Measurements from ENCODE around the gene FTSJ1.

The FTSJ1 gene

GRCh38 chrX:48467281-48467761 is 8.7 kb upstream of the FTSJ1 start:
- no peak for DNase-seq (ENCODE audit: low read depth)
- peak overlapping the region; percentile 37 for H3K4me3 ChIP-seq (ENCODE audit: control insufficient read depth, low read depth, low read length)
- no peak for TF ChIP-seq CTCF (conservative IDR thresholded peaks at IDR 0.05; ENCODE audit: control insufficient read depth, insufficient read depth, low read depth, low read length)

GRCh38 chrX:48468247-48468671 is 7.7 kb upstream of the FTSJ1 start:
- no peak for TF ChIP-seq CTCF (conservative IDR thresholded peaks at IDR 0.05; ENCODE audit: control insufficient read depth, insufficient read depth, low read depth, low read length)
- DNase-seq (ENCODE audit: low read depth) = no peak
- H3K4me3 ChIP-seq (ENCODE audit: control insufficient read depth, low read depth, low read length) = peak overlapping the region; percentile 37

- peak overlapping the region; percentile 37 for H3K4me3 ChIP-seq (ENCODE audit: control insufficient read depth, low read depth, low read length)
- TF ChIP-seq CTCF (conservative IDR thresholded peaks at IDR 0.05; ENCODE audit: control insufficient read depth, insufficient read depth, low read depth, low read length) = no peak
- DNase-seq (ENCODE audit: low read depth) = no peak
Measured at GRCh38 chrX:48468693-48469691, 7.0 kb upstream of the FTSJ1 start.

- no peak for TF ChIP-seq CTCF (conservative IDR thresholded peaks at IDR 0.05; ENCODE audit: control insufficient read depth, insufficient read depth, low read depth, low read length)
- no peak within 1 kb of the TSS for H3K4me3 ChIP-seq (ENCODE audit: control insufficient read depth, low read depth, low read length)
- no peak for DNase-seq (ENCODE audit: low read depth)
Measured at GRCh38 chrX:48470110-48470832, 5.7 kb upstream of the FTSJ1 start, which contains the start of gene SLC38A5. TSS of gene SLC38A5 (minus strand) at chrX:48470260. CDS start at chrX:48467924, 2,336 bp downstream.

GRCh38 chrX:48470833-48471118 is 5.2 kb upstream of the FTSJ1 start:
- DNase-seq (ENCODE audit: low read depth) = no peak
- no peak for TF ChIP-seq CTCF (conservative IDR thresholded peaks at IDR 0.05; ENCODE audit: control insufficient read depth, insufficient read depth, low read depth, low read length)

GRCh38 chrX:48471504-48471903 is 4.5 kb upstream of the FTSJ1 start:
- no peak overlapping the region for H3K4me3 ChIP-seq (ENCODE audit: control insufficient read depth, low read depth, low read length)
- DNase-seq (ENCODE audit: low read depth) = no peak
- TF ChIP-seq CTCF (conservative IDR thresholded peaks at IDR 0.05; ENCODE audit: control insufficient read depth, insufficient read depth, low read depth, low read length) = no peak

More at GRCh38 chrX:48470833-48471118, 5.2 kb upstream of the FTSJ1 start:
- H3K4me3 ChIP-seq (ENCODE audit: control insufficient read depth, low read depth, low read length) = no peak overlapping the region

All from fibroblast of mammary gland (primary cell).